ENCODE data around the gene GLDN.
"Not testable (repeated sequence)": the region's sequence is repeated elsewhere in the genome, so short reads cannot be mapped to it uniquely, and the experiment has no call there.

Gene GLDN

DNA sequence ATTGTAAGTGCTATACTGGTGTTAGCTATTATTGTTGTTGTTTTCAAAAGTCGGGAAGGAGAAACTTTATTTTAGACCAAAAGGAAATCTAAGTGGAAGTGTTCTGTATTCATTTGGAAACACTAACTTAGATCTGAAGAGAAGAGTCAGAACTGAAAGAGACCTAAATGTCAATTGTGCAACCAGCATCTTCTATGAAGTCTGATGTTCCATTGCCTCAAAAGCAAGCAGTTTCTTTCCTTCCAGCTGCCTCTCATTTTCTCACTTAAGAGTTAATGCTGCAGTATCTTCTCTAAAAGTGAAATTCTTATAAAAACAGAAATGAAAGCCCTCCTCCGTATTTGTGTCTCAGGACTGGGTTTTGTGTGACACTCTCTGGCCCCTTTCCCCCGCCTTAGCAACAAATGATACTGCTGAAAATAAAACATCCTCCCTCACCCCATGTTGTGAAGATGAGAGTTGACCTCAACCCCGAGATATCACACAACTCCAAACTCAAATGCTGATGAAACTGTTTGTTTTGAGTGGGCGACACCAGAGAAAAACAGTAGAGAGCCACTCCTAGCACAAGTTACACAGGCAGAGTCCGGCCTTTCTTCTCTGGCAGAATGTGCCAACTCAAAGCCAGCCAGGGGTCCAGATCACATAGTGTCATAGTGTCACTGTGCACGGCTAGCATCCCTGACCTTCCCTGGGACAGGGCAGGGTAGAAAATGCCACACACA, 48.9 kb downstream of the GLDN start:
- no peak for DNase-seq

DNA sequence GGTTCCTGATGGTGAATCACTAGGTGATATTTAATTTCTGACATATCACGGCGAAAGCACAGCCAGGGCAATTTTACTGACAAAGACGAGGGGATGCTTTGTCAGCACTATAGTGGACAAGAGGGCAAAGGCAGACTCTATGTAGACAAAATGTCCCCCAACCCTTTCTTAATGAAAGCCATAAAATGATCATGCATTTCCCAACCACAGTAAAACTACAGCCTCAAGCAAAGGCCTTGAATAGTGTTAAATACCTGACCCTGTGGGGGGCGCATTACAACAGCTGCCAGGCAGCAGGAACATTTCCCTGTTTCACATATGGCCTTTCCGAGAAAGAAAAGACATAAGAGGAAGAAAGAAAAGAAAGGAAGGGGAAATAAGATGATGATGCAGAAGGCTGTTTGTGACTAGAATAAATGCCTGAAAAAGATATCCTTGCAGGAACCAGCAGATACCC, 49.5 kb downstream of the GLDN start:
- no peak for DNase-seq

DNA sequence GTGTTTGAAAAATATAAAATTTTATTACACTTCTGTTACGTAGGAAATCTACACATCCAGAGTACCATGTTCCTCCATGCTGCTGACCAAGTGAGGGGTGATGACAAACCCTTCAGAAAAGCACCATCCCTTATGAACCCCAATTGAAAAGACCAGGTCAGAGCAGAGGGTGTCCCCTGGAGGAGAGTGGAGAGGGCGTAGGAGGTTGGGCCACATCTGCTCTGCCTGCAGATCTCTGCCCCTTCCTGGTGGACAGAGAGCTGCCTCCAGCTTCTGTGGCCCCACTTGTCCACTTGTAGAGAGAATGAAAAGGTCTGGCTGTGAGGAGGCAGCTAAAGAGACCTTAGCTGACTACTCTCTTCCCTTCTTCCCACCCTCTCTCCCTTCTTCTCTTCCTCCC, 55.5 kb downstream of the GLDN start:
- DNase-seq, result no peak

DNA sequence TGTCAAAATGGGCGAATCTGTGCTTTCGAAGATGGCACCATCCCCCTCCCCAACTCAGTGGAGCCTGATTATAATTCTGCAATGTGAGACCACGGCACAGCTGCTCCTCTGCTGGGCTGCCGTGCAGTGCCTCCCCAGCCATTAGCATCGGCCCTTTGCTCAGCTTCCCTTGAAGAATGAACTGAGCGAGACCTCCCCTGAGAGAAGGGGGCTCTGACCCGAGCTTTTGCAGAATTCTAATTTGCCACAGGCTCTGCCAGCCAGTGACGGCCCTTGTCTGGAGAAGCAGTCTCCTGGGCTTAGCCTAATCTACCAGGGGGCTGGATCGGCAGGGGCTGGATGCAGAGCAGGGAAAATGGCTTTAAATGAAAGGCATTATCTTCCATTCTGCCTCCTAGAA, 57.2 kb downstream of the GLDN start:
- DNase-seq, result no peak

DNA sequence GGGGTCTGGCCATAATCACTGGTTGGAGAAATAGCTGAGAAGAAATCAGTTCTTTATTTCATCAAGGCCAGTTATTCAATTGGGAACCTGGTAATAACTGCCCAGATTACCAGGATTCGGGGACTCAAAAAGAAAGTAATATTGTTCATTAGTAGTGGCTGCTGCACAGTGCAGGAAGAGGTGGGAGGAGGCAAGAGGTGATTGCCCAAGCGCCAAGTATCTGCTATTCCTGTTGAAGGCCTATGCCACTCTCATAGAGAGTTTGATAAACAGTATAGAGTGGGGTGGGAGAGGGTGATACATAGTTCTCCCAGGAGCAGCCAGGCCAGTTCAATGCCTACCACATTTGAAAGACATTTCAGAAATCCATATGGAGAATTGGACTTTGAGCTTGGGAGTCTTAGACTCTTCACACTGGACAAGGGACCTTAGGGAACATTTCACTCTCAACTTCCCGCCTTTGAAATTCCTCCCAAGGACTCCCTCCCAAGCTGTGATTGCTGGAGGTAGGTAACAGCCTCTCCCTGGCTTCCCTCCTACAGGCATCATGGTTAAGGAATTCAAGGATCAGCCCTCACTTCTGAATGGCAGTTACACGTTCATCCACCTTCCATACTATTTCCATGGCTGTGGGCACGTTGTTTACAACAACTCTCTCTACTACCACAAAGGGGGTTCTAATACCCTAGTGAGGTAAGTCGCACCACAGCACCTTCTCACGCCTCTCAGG, 59.8 kb downstream of the GLDN start:
- DNase-seq, result no peak

DNA sequence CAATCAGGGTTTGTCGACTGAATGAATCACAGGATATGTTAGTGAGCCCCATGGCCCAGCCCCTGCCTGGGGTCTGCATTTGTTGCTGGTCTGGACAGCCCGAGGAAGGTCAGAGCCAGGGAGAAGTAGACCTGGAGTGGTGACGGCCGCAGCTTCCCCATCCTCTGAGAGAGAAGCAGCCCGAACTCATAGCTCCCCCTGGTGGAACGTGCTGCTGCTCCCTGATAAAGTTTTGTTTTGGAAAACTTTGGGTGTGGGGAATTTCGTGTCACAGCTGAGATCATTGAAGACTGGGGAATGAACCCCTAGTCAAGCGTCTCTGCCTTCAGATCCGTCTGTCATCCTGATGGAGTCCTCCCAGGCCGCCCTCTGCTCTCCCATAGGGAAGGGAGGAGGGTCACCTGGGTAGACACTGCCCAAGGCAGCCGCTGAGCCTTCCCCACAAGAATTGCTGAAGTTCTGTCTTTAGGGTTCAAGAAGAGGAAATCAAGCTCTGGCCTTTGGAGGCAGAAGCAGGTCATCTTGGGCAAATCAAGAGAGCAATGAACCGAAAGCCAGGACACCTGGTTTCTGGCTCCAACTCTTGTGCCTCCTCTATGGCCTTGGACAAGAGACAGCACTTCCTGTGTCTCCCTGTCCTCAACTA, 60.5 kb downstream of the GLDN start:
- no peak for DNase-seq

DNA sequence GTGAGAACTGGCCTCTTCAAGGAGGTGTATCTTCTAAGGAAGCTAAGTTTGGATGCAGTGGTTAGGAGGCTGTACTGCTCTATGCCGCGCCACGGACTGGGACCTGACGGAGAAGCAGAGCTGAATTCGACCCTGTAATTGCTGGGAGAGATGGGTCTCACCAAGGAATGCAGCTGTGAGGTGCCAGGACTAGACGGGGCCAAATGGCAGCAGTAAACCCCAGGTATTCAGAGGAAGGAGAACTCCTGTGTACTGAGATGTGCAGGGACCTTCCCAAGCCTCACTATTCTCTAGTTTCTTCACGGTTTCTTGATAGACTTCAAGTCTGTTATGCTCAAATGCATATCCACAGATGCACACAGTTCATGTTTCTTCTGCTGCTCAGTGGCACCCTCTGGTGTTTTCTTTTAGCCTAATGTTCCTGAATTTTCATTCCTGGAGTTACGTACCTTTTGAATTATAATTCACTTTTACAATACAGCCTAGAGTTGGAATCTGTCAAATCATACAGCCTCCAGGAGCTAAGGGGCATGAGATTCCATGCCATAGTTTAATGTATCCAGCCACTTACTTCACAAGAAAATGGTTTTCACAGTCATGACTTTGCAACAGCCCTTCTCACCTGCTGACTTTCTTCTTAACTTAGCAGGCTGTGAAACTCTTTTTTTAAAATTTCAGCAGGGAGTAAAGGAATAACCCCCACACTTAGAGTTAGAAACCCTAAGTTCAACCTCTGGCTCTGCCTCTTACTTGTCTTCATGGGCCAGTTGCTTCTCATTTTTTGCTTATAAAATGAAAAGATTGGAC, 61.8 kb downstream of the GLDN start:
- no peak for DNase-seq

DNA sequence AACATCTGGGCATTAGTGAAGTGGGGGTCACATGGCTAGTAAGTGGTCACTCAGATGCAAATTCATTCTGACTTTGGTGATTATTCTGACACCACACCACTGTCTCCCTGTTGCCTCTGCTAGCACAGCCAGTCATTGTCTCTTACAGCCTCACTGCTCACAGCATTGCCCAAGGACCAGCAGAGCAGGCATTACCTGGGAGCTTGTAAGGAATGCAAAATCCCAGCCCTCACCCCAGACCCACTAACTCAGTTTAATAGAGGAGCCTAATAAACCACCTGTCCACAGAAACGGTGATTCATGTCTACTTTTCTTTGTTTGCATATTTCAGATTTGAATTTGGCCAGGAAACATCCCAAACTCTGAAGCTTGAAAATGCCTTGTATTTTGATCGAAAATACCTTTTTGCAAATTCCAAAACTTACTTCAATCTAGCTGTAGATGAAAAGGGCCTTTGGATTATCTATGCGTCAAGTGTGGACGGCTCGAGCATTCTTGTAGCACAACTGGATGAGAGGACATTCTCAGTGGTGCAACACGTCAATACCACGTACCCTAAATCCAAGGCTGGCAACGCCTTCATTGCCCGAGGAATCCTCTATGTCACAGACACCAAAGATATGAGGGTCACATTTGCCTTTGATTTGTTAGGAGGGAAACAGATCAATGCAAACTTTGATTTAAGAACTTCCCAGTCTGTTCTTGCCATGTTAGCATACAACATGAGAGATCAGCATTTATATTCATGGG, 62.7 kb downstream of the GLDN start:
- DNase-seq, result no peak

DNA sequence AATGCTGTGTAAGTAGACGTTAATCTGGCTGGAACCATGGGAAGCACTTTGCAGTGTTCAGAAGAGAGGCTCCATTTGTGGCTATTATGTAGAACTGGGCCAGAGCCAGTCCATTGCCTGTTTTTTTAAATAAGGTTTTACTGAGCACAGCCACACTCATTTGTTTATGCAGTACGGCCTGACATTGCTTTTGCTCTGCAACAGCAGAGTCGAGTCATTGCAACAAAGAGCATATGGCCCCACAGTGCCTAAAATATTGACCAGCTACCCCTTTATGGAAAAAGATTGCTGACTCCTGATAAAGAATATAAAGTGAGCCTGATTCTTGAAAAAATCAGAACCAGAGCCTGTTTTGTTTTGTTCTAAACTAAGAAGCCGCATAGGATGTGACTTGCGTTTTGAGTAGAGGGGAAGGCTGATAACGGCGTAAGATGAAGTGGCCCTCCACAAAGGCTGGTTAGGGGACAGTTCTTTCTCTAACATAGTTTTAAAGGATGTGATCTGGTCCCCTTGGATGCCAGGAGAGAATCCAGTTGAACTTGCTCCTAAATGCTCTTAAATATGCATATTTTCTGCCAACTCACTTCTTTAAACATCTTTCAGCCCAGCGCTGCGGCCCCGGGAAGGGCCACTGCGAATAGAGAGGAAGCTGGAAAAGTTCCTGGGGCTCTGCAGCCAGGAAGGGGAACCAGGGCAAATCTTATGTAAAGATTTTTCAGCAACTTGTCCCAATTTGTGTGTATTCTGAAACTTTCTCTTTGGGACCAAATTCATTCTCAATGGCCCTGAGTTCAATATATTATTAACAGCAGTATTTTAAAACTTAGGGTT, 64.5 kb downstream of the GLDN start:
- DNase-seq, result no peak

DNA sequence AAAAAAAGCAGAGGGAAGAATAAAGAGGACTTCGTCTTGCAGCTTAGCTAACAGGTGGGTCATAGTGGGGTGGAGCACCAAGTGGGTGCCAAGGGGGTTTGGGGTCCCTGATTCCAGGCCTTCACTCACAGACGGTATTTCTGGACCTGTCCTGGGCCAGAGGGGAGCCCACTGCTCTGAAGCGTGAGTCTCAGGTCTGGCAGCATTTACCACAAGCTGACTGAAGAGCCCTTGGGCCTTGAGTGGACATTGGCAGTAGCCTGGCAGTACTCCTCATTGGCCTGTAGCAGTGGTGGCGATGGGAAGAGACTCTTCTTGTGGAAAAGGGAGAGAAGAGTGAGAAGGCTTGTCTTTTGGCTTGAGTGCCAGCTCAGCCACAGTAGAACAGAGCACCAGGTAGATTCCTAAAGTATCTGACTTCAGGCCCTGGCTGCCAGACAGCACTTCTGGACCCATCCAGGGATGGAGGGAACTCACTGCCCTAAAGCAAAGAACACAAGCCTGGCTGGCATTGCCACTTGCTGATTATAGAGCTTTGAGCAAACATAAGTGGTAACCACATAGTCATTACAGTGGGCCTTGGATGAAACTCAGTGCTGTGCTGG, 72.9 kb downstream of the GLDN start:
- DNase-seq, result no peak

DNA sequence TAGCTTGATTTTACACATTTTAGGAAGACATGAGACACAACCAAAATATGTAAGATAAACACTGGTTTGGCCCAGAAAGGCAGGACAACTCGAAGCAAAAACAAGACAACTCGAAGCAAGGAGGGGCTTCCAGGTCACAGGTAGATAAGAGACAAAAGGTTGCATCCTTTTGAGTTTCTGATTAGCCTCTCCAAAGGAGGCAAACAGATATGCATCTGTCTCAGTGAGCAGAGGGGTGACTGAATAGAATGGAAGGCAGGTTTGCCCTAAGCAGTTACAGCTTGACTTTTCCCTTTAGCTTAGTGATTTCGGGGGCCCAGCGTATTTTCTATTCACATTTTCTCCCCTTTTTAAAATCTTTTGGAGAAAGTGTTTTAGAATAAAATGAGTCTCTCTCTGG, 74.7 kb downstream of the GLDN start:
- no peak for DNase-seq

DNA sequence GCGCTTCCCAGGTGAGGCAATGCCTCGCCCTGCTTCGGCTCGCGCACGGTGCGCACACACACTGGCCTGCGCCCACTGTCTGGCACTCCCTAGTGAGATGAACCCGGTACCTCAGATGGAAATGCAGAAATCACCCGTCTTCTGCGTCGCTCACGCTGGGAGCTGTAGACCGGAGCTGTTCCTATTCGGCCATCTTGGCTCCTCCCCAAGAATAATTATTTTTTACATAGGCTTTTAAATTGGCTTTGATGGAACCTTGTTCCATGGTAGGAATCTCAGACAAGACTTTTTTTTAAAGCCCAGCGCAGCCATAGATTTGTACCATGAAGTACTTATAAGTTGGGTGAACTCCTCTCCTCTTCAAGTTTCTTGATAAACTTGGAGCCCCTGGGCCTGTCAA, 81.6 kb downstream of the GLDN start:
- not testable (repeated sequence) for DNase-seq

DNA sequence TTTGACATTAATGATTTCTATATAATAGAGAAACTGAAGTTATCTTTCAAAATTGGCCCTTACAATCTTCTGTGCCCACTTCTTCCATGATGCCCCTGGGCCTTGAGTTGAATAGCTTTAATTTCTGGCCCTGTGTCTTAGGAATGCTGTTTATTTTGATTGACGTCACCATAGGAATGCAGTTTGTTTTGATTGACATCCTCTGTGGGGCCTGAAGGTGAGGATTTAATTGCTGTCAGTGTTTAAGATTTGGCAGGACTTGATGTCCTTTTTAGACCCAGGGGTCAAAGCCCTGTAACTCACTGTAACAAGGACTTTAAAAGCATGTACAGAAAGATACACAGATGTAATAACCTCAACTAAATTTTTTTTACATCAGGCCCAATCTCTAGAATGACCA, 83.3 kb downstream of the GLDN start:
- DNase-seq, result no peak

DNA sequence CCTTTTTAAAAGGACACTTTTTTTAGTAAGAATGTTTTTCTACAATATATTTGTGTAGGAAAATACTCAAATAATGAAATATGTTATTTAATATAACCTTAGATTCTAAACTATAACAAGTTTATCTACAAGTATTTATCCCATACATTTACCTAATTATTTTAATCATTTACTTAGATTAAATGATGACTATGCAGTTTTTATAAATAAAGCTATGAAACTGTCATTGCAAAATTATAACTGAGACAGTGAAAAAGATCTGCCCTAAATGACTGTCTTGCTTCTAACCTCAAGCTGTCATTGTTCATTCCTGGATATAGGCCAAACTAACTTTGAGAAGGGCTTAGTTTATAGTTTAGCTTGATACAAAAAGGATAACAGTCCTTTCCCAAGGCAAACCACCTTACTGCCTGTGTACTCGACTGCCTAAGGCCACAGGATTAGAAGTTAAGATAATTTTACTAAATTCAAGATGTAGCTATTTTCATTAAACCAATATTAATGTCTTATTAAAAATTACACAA, 84.1 kb downstream of the GLDN start:
- DNase-seq, result no peak

DNA sequence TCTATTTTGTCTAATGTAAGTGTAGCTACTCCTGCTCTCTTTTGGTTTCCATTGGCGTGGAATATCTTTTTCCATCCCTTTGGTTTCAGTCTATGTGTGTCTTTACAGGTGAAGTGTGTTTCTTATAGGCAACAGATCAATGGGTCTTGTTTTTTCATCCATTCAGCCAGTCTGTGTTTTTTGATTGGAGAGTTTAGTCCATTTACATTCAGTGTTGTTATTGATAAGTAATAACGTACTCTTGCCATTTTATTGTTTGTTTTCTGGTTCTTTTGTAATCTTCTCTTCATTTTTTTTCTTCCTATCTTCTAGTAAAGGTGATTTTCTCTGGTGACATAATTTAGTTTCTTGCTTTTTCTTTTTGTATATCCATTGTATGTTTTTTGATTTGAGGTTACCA, 97.1 kb downstream of the GLDN start:
- DNase-seq, result no peak

DNA sequence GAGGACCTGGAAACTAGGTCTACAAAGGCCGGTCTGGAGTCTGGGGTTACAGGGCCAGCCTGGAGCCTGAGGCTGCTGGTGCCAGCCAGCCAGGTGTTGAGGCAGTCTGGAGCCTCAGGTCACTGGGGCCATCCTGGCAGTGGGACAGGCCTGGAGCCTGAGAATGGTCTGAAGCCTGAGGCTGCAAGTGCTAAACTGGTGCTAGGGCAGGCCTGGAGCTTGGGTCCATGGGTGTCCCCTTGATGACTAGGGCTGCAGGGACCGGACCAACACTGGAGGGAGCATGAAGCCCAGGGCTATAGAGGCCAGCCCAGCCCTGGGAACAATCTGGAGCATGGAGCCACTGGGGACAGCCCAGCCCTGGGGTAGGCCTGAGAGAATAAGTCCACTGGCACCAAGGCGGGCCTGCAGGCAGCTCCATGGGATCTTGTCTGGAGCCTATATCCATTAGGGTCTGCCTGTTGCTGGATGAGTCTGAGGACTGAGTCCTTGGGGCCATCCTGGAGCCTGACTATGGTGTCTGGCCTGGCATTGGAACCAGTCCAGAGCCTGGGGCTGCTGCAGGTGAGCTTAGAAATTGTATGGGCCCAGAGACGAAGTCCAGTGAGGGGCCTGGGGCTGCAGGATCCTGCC, 101.9 kb downstream of the GLDN start:
- no peak for DNase-seq

DNA sequence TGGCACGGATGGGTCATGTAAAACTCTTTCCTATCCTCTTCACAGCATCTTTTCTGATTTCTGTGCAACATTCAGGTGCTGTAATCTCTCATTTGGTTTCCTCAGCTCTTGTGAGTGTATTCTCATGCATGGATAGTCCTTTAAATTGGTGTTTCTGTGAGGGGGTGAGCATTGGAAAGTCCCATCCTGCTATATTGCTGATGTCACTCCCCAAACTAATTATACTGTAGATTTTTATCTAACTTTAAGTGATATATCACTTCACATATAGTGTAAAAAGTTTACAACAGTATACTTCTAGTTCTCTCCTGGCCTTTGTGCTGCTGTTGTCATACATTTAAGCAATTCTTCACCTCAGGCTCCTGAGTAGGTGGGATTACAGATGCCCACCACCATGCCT, 102.7 kb downstream of the GLDN start:
- DNase-seq, result no peak

DNA sequence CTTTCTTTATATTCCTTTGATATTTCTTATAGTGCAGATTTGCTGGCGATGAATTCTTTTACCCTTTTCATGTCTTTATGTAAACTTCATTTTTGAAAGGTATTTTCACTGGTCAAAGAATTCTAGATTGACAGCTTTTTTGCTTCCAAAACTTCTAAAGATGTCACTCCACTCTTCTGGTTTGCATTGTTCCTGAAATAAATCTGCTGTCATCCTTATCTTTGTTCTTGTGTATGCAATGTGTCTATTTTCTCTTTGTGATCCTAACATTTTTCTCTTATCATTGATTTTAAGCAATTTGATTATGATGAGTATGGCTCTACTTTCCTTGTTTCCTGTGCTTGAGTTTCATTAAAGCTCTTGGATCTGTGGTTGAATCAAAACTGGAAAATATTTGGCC, 103.4 kb downstream of the GLDN start:
- no peak for DNase-seq

DNA sequence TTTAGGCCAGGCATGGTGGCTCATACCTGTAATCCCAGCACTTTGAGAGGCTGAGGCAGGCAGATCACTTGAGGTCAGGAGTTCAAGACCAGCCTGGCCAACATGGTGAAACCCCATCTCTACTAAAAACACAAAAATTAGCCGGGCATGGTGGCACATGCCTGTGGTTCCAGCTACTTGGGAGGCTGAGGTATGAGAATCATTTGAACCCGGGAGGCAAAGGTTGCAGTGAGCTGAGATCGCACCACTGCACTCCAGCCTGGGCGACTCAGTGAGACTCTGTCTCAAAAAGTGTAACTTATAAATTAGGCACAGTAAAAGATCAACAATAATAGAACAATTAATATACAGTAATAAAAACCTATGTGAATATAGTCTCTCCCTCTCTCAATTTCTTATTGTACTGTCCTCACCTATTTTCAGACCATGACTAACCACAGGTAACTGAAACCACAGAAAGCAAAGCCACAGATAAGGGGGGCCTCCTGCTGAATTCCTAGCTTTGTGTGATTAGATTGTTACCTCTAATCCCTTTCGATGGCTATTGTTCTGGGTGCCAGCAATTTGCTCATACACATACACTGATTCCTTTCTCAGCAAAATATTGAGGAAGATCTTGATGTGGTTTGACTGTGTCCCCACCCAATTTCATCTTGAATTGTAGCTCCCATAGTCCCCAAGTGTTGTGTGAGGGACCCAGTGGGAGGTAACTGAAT, 104.7 kb downstream of the GLDN start:
- DNase-seq, result not testable (repeated sequence)
